NCI-H187 (cell line): Measurements from ENCODE around the gene CD8B.
"Not testable (repeated sequence)": the region's sequence is repeated elsewhere in the genome, so short reads cannot be mapped to it uniquely, and the experiment has no call there.

Source experiments
- DNase-seq, 2 experiments: peaks; one replicate each; lab custom pipeline; 2025; lab: John Stamatoyannopoulos, UW

Gene CD8B

DNA sequence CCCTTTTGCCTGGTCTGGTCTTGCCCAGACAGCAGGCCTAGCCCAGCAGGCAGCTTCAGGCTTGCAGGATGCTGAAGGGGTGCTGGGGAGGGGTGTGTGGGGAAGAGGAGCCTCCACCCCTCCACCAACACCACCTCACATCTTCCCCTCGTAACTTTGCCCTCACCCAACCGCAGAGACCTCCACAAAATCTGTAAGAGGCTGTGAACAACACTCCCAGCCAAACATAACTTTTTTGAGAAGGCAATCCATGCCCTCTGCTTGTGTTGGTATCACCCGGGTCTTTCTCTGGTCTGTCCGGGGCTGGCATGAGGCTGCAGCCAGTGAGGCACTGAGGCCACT lies 26.2 kb downstream of the CD8B start:
- not testable (repeated sequence) for DNase-seq

DNA sequence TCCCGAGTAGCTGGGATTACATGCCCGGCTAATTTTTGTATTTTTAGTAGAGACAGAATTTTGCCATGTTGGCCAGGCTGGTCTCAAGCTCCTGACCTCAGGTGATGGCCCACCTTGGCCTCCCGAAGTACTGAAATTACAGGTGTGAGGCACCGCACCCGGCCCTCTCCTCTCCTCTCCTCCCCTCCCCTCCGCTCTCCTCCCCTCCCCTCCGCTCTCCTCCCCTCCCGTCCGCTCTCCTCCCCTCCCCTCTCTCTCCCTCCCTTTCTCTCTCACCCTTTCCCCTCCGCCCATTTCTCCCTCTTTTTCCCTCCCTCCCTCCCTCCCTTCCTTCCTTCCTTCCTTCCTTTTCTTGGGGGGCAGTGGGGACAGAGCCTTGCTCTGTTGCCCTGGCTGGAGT lies 28.4 kb downstream of the CD8B start:
- DNase-seq, result no peak

DNA sequence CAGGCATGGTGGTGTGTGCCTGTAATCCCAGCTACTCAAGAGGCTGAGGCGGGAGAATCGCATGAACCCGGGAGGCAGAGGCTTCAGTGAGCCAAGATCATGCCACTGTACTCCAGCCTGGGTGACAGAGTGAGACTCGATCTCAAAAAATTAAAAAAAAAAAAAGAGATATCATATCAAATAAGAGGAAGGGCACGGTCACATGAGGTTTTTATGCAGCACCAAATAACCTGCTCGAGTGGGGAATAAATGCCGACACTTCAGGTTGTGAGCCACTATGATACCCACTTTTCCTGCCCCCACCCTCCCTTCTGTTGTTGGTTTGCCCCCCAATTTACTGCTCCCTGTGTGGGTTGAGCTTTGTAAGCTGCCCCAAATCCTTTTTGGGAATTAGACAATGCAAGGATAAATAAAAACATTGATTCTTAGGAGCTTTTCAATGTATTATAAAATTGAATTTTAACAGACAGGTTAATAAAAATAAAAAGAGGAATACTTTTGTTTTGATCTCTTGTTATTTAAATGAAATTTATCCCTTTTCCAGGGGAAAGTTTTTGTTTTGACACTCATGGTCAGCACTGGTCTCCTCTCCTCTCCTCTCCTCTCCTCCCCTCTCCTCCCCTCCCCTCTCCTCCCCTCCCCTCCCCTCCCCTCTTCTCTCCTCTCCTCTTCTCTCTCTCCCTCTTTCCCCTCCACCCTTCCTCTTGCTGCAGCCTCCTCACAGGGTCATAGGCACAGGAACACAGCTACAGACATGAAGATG lies 29.2 kb downstream of the CD8B start:
- DNase-seq, result no peak

DNA sequence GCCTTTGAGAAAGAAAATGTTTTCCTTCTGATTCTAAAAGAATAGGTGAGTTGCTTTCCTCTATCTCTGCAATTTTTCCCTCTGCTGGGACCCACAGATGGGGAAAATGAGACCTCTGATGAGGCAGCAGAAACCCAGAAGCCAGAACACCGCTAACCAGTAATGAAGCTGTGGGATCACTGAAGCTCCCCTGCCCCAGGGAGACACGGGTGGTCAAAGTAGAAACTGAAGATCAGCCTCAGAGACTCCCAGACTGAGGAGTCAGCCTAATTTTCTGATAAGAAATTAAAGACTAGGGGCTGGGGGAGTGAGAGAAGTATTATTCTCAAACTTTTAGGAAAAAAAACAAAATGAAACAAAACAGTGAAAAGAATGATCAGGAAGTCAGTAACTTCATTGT lies 30.1 kb downstream of the CD8B start:
- no peak for DNase-seq

DNA sequence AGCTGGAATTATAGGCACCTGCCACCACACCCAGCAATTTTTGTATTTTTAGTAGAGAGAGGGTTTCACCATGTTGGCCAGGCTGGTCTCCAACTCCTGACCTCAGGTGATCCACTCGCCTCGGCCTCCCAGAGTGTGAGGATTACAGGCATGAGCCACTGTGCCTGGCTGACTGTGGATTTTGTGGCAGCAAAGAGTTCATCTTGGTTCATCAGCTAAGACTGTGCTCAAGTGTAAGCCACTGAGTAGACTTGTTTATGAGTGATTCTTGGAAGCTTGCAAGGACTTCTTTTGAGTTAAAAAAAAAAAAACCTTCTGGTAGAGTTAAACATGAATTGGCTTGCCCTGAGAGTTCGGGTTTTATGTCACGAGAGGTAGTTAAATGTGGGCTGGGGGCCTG lies 34.7 kb downstream of the CD8B start:
- no peak for DNase-seq

DNA sequence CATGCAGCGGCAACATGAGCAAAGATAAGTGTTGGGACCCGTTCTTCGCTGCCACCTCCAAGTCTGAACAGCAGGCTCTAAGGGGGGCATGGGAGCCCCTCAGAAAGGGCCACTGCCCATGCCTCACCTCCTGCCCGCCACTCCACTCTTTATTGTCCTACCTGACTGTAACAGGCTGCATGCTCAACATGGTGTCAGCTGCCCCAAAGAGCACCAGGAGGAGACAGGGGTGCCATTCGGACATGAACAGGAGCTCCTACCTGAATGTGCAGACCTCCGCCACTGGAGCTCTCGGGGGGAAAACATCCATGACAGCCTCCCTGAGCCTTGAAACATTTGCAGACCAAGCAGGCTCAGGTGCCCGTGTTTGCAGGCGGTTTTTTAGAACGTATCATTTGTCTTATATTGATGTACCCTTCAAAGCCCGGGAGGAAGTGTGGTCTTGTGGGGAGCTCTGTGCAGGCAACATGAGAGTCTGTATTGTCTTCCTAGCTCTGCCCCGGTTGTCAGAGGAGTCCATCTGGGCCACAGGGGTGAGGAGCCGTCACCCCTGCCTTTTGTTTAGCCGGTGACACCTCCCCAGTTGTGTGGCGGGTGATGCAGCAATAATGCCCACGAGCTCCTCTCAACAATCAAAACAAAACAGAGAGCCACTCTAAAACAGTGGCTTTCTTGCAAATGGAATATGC lies 35.8 kb downstream of the CD8B start:
- DNase-seq, result no peak

DNA sequence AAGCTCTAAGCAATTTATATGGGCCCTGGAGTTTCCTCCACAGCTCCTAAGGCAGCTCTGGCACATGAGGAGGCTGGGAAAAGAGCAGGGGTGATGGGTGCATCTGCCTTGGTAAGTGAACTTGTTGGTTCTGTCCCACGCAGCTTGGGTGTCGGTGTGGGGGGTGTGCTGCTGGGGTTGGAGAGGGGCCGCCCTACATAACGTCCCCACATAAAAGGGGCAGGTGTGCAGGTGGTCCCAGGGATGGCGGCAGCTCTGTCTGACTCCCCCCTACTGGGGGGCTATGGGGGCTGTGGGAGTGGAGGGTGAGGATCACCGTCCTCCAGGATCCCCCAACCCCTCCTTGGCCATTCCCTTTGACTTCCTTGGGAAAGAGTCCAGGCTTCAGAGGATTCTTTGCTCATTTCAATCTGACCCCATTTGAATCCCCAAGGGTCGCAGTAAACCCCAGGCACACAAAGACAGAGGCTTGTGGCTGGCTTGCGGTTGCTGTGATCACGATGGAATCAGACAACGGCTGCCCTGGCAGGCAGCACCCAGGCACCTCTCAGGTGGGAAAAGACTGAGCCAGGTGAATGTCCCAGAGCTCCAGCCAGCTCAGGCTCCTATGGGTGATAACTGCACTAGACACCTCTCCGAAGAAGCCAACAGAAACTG lies 36.5 kb downstream of the CD8B start:
- DNase-seq, result no peak

DNA sequence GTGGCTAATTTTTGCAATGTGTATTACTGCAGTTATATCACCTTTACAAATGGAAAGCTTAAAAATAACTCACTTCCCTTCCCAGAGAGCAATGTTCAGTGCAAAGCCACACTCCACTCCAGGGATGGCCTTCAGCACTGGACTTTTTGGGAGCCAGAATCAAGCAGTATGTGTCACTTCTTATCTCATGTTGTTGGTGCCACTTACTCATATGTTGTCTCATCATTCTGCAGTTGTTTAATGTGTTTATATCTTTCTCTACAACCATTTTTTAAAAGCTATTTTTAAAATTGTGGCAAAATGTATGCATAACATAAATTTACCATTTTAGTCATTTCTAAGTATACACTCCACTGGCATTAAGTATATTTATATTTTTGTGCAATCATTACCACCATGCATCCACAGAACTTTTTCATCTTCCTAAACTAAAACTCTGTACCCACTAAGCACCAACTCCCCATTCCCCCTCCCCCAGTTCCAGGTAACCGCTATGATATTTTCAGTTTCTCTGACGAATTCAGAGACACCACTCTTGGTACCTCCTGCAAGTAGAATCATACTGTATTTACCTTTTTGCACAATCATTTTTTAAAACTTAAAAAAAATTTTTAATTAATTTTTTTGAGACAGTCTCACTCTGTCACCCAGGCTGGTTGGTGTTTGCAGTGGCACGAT lies 38.9 kb downstream of the CD8B start:
- no peak for DNase-seq

DNA sequence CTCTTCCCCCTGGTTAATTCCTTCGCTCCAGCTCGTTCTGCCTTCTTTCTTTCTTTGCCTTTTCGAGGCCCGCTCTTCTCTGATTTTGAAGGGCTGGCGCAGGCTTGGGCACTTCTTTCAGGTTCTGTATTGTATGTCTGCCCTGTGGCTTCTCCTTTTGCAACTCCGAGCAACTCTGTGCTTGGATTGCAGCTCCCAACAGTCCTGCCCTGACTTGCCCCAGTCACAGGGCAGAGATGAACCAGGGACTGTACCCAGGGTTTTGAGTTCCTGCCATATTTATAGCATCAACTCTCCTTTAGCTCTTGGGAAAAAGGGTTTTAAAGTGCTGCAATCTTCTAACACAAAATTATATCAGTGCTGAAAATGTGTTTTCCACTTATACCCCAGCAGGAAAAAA lies 39.8 kb downstream of the CD8B start:
- DNase-seq, result no peak

DNA sequence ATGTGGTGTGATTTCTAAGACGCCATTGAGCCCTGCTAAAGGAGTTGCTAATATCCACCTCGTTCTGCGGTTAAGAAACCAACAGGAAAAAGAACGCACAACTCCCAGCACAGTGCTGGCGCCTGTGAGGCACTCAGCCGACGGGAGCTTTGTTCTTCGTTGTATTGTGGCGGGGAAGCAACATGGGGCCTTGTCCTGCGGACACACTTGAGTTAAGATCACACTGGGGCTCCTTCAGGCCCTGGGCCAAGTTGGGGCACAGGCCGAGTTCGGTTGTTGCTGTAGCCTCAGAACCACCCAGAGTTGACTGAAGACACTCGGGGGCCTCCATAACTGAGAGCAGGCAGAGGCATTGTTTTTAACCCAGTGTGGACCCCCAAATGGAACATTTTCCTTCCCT lies 40.4 kb downstream of the CD8B start:
- DNase-seq, result no peak

DNA sequence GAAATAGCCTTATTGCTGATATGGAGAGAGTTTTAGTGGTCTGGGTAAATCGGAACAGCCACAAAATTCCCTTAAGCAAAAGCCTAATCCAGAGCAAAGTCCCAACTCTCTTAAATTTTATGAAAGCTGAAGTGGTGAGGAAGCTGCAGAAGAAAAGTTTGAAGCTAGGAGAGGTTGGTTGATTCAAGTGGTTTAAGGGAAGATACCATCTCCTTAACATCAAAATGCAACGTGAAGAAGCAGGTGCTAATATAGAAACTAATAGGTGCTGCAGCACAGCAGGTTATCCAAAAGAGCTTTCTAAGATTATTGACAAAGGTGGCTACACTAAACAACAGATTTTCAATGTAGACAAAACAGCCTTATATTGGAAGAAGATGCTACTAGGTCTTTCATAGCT lies 42.7 kb downstream of the CD8B start:
- no peak for DNase-seq

DNA sequence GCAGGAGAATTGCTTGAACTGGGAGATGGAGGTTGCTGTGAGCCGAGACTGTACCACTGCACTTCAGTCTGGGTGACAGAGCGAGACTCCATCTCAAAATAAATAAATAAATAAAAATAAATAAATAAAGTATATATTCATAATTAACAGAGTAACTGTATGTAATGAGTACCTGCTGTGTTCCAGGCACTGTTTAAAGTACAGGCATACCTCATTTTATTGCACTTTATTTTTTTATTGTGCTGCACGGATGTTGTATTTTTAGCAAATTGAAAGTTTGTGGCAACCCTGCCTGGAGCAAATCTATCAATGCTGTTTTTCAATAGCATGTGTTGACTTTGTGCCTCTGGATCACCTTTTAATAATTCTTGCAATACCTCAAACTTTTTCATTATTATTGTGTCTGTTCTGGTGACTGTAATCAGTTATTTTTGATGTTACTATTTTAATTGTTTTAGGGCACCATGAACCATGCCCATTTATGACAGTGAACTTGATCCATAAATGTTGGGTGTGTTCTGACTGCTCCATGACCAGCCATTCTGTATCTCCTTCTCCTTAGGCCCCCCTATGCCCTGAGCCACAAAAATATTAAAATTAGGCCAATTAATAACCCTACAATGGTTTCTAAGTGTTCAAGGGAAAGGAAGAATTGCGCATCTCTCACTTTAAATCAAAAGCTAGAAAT lies 43.4 kb downstream of the CD8B start:
- DNase-seq, result no peak

DNA sequence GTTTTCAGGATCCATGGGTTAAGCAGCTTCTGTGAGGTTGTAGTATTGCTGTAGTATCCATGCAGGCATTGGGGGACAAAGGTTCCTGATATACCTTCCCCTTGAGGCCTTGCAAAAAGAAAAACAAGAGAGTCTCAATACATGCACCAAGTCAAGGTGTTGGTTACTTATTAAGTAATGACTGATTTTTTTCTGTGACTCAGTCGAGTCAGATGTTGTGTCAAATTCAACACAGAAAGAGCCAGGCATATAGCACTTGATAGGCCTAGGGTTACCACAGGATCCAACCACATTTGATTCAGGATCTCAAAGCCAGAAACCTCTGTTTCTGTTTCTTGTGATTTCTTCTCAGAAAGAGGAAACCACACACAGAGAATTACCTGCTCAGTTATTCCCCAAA lies 46.1 kb downstream of the CD8B start:
- DNase-seq, result no peak

DNA sequence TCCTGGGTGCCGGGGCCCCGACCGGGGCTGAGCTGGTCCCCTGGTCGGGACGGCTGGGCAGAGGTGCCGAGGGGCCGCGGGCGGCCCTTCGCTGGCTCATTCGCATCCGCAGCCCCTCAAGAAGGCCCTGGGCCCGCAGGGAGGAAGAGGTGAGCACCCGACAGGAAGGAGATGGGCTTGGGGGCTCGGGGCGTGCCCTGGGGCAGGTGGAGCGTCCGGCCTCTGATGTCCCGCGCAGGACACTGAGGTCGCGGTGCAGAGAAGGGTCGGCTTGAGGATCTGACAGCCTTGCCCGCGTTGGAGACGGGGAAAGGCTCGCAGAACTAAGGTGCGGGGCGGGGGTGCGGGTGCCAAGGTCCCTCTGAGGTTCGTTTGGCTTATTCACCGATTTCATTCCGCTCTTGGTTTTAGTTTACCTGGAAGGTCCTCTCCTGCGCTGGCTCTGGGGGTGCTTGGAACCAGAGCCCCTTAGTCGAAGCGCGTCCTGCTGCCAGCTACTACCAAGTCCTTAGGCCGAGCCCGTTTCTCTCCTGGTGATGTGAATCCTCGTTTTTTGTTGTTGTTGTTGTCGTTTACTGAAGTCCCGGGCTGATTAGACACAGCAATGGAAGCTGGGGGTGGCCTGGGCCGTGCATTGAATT lies 52.1 kb downstream of the CD8B start:
- DNase-seq, result no peak

DNA sequence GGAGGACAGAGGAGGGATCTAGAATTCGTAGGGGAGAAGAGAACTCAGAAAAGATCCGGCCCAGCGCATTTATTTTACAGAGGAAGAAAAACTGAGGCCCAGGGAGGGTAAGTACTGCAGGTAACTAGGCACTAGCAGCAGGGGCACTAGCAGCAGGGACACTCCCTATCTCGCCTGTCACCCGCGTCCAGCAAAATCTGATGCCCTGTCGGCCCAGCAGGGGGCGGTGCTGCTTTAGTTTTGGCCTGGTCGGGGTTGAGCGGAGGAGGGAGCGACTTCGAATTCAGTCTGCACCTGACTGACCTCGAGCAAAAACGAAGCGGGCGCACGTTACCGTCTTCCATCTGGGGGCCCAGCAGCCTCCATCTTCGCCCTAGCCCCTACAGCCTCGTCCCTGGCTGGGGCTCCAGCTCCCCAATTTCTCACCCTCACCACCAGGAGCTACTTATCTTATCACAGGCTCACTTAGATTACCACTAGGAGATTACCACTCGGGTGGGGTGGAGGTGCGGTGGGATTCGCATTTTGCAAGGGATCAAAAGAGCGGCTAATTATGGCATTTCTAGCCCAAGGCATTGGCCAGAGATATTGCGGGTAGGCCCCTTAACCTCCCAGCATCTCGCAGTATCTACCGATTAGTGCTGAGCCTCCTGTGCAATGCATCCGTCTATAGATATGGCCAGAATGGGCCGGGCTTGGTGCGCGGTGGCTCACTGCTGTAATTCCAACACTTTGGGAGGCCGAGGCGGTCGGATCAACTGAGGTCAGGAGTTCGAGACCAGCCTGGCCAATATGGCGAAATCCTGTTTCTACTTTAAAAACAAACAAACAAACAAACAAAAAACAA lies 53.1 kb downstream of the CD8B start:
- DNase-seq, result peak; percentile 37 to 45

DNA sequence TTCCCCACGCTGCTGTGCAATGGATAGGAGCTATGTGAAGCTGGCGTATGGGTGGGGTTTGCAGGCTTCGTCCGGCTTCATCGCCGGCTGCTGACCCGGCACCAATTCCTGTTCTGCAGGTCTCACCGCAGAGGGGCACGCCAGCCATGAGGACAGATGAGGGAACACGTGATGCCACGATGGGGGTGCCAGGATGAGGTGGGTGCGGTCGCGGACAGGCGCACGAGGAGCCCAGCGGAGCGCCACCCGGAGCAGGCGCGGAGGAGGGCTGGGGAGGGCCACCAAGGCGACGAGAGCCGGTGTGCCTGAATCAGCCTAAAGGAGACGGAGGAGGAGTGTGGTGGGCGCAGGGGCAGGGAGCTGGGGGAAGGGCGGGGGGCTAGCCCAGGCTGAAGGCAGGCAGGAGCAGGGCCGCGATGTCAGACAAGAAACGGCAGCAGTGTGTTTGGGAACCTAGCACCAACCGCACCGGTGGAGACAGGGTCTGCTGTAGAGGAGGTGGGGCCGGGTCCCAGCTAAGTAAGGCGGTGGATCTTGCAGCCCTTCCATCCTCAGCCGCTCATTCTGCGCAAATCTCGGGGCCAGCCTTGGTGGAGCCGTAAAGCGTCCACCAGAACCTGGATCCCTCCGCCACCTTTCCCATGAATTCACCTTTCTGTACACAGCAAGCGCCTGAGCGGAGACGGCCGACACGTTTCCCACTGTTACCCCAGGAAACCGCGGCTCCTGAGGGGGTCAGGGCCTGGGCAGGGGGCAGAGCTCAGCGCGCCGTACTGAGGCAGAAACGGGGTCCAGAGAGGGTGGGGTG lies 54.0 kb downstream of the CD8B start:
- no peak for DNase-seq

DNA sequence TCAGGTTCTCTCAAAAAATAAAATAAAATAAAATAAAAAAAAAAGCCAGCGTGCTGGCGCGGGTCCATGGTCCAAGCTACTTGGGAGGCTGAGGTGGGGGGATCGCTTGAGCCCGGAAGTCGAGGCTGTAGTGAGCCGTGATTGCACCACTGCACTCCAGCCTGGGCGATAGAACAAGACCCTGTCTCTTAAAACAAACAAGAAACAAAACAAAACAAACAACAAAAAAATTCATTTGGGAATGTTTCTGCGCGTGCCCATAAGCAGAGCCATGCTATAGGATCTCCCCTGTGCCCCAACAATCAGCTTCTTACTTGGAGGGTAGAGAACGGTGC lies 54.6 kb downstream of the CD8B start:
- DNase-seq, result no peak

DNA sequence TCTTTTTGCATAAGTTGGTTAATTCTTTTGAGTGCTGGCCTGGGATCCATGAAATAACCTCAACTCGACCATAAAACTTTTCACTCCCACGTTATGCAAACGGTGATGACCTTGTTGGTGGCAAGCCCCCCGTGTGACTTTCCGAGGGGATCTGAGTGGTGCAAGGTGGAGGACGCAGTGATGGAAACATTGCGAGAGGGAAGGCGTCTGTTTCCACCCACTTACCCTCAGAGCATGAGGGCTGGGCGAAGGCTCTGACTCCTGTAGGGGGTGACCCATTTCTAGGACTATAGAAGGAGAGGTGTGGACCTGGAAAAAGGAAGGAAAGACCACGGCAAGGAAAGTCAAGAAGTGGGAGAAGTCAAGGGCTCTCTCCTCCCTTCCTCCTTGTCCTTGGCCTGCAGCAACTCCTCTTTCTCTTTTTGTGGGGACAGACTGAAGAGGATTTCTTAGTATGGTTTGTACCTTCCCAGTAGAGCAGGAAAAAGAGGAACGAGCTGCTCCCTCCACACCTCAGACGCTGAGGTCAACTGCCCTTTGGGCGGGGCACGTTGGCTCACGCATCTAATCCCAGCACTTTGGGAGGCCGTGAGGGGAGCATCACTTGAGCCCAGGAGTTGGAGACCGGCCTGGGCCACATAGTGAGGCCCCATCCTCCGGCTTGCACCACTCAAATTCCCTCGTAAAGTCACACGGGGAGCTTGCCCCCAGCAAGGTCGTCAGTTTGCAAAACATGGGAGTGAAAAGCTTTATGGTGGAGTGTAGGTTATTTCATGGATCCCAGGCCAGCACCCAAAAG lies 55.4 kb downstream of the CD8B start:
- DNase-seq, result no peak

DNA sequence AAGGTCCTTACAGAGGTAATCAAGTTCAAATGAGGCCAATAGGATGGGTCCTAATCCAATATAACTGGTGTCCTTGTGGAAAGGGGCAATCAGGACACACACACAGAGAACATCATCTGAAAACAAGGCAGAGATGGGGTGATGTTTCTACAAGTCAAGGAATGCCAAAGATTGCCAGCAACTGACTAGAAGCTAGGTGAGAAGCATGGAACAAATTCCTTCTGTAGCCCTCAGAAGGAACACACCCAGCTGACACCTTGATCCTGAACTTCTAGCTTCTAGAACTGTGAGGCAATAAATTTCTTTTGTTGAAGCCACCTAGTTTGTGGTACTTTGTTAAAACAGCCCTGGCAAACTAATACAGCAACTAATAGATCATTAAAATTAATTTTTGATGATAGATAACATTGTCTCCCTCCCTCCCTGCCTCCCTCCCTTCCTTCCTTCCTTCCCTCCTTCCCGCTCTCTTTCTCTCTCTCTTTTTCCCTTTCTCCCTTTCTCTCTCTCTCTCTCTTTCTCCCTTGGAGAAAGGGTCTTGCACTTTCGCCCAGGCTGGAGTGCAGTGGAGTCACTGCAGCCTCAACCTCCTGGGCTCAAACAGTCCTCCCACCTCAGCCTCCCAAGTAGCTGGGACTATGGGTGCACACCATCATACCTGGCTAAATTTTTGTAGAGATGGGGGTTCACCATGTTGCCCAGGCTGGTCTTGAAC lies 60.7 kb downstream of the CD8B start:
- DNase-seq, result no peak
